Activated effector memory CD4-positive, alpha-beta T cell treated with anti-CD3 and anti-CD28 coated beads, Interleukin-2, amount 50 U/mL, for 16 hours (primary cell): Measurements from ENCODE around the gene MCM5.
"Not testable (repeated sequence)": the region's sequence is repeated elsewhere in the genome, so short reads cannot be mapped to it uniquely, and the experiment has no call there.

Source experiments
- DNase-seq: peaks from one replicate; pipeline ENCODE4 v3.0.0-alpha.2; 2020

The MCM5 gene

GRCh38 chr22:35399678-35400500, at the start of gene MCM5:
Gene MCM5 (plus strand): TSS chr22:35400140. CDS start chr22:35400439, 299 bp downstream.
- DNase-seq: peak; percentile 99

GRCh38 chr22:35350539-35351503, 49.1 kb upstream of the MCM5 start:
- peak; percentile 94 for DNase-seq

DNA sequence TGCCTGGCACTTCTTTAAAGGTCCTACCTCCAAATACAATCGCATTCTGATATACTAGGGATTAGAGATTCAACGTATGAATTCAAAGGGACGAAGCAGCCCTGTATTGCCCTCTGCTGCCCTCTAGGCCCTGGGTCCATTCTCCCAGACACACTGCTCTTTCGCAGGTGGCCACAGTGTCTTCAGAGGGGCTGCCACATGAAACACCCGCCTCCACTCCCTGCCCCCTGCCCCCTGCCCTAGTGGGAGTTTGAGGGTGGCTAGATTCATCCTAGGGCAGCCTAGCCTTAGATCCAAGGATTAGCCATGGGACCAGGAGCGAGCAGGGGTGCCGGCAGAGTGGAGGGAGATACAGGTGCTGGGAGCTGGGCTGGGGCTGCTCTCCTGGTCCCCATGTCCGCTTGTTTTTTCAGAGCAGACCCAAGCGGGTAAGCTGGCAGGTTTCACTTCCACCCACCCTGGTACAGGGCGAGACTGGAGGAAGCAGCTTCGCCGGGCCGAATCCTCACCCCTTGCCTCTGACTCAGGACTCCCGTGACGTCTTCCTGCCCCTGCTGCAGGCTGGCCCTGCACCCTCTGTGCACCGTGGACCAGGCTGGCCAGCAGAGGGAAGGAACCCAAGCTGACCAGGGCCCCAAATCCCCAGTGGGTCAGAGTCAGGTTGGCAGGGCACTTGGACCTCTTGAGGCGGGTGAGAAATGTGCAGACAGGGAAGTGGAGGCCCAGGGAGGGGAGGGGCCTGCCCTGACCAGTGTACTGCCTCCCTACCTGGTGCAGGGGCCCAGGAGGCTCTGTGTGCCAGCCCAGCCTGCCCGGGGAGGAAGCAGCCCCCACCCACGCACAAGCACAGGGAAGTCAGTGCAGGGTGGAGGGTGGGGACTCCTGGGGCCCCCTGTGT, 47.5 kb upstream of the MCM5 start:
- DNase-seq: peak; percentile 81

DNA sequence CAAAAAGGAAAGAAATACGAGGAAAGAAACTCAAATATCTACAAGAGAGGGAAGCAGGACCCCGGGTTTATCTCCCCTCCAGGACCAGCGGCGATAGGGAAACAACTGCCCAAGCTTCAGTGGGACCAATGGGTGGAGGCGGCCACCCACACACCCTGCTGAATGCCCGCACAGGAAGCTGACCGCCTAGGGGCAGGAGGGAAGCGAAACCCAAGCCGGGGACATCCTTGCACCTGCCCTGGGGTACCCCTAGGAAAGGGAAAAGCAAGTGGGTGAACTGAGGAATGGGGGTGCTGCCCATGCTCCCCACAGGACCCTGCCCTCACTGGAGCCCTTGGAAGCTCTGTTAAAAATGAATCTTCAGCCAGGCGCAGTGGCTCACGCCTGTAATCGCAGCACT, 46.6 kb upstream of the MCM5 start:
- no peak for DNase-seq

- DNase-seq: no peak
Observed at GRCh38 chr22:35354068-35354467, 45.9 kb upstream of the MCM5 start.

DNA sequence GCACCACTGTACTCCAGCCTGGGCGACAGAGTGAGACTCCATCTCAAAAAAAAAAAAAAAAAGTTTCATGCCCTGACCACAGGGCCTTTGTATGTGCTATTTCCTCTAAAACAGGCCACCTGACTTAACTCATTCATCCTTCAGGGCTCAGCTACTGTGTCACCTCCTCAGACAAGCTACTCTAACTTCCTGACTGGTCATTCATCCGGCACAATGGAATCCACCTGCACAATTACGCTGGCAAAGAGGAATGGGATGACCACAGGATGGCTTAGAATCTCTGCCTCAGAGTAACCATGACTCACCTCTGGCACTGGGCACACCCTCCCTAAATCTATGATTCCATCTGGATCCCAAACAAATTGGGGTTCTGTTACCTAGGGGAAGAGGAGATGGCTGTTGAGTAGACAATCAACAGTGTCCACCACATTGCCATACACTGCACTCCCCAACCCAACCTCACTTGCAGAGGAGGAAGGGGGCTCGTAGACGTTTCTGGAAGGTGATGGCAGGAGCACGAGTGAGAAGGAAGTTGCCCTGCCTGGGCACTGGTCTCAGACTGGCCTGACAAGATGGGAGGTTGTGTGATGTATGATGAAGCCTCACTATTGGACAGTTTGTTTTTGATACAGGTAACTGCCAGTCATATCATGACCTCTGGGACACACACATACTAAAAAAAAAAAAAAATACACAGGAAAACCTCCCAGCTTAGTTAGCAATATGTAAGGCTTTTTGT, 41.9 kb upstream of the MCM5 start:
- no peak for DNase-seq

GRCh38 chr22:35359380-35360065, 40.4 kb upstream of the MCM5 start:
- DNase-seq: no peak

DNA sequence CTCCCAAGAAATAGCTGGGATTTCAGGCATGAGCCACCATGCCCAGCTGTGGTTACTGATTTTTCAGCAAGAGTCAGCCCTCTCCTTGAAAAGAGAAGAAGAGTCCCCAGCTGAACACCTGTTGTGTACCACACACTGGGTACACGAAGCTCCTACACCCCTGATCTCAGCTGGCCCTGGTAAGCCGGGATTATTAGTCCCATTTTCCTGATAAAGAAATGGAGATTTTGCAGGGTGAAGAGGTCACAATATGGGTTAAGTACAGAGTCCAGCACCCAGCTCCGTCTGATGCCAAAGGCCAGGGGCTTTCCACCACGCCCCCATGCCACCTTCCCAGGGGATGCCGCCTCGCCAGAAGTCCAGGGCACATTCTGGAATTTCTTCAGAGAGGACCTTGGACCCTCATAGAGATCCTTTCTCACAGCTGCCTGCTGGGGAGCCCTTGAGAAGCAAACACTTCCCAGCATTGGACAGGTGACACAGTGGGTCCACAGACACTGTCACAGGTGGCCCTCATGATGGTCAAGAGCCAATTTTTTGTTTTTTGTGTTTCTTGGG, 38.9 kb upstream of the MCM5 start:
- no peak for DNase-seq

DNA sequence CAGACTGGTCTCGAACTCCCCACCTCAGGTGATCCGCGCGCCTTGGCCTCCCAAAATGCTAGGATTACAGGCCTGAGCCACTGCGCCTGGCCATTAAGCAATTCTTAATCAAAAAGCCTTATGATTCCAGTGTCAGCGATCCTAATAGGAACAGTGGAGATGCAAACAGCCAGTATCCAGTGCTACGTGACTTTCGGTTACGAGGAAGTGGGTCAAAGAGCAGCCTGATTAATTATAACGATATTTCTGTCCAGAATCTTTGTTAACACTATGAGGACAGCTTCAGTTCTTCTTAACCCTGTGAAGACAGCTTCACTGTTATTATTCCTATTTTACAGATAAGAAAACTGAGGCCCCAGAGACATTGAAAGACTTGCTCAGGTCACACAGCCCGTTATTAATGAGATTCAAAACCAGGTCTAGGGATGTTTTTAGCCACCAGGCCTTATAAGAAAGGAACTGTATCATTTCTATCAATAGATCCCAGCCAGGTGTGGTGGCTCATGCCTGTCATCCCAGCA, 36.3 kb upstream of the MCM5 start:
- no peak for DNase-seq

GRCh38 chr22:35364230-35364629, 35.7 kb upstream of the MCM5 start:
- DNase-seq: not testable (repeated sequence)

GRCh38 chr22:35367331-35367886, 32.5 kb upstream of the MCM5 start:
- DNase-seq: no peak

DNA sequence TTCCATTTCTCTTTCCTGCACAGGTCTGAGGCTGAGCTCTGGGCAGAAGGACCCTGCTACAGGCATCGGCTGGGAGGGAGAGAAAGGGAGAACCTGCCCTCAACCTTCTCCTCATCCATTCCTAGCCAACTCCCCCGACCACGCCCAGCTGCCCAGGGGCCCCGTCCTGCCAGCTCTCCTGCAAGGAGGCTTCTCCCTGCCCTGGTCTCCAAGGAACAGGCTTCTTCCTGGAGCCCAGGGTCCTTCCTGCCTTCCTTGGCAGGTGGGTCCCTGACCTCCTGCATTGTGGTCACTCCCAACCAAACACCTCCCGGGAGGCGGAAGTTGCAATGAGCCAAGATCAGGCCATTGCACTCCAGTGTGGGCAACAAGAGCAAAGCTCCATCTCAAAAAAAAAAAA, 31.6 kb upstream of the MCM5 start:
- no peak for DNase-seq

- no peak for DNase-seq
Observed at GRCh38 chr22:35369996-35370395, 29.9 kb upstream of the MCM5 start.

- DNase-seq: no peak
Observed at GRCh38 chr22:35373781-35374180, 26.2 kb upstream of the MCM5 start.

DNA sequence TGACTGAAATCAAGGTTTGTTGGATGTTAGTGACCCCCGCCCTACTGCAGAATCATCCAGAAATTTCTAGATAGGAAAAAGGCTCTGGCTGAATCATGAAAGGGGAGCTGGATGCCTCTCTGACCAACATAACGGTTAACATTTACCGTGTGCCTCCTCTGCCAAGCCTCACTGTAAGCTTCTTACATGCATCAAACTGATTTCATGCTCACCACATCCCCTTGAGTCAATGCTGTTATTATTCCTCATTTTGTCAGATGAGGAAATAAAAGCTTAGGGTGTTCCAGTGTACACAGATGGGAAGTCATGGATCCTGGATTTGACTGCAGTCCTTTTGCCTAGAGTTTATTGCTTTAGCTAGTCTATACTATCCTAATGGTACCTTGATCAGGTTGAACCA, 24.9 kb upstream of the MCM5 start:
- no peak for DNase-seq

- no peak for DNase-seq
Observed at GRCh38 chr22:35375526-35375925, 24.4 kb upstream of the MCM5 start.

- peak; percentile 76 for DNase-seq
Observed at GRCh38 chr22:35376728-35377472, 23.0 kb upstream of the MCM5 start.

- DNase-seq: no peak
Observed at GRCh38 chr22:35377735-35378134, 22.2 kb upstream of the MCM5 start.

- DNase-seq: no peak
Observed at GRCh38 chr22:35378621-35379020, 21.3 kb upstream of the MCM5 start.
